Measurements from ENCODE around the gene UBE2N.

The UBE2N gene

DNA sequence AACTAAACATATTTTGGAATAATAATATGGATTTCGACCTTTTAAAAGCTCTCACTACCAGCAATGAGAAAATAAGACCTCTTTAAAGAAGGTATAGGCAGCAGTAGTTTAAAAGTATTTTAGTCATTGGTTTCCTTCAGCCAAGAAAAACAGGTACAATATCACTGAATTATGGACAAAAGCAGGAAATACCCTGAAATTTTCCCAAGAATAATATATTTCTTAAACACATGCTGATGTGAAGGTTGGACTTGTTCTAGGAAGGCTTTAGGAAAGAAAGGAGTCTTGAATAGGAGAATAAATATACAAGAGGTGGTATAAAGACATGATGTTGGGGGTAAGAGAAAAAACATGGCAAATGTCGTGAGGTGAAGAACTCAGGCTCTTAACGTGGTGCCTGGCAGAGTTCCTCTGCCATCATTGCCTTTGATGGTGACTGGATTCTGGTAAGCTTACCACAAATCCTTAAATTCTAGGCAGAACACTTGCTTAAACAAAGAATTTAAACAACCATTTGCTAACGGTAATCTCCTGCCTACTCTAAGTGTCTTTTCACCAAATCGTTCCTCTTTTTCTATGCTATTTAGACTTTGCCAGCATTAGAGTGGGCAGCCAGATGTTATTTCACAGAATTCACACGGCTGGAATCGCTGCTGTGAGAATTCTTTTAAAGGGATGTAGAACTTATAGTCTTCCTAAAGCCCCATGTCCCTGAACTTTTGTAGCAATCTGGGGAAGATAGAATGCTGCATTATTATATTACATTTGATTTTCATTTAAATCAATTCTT, 75.9 kb downstream of the UBE2N start:
- H3K4me1 ChIP-seq (ENCODE audit: control insufficient read depth, insufficient read depth, low read length), result no peaks in the 10 kb centered on the region
- H3K9me3 ChIP-seq (ENCODE audit: control insufficient read depth in 2 of 2, low read length in 2 of 2), result no peaks in the 10 kb centered on the region
- no peak overlapping the region for H3K4me3 ChIP-seq (ENCODE audit: low read length in 2 of 2)
- no peaks in the 10 kb centered on the region for H3K36me3 ChIP-seq (ENCODE audit: control insufficient read depth in 2 of 2, insufficient read depth in 2 of 2, low read length in 2 of 2)
- H3K27ac ChIP-seq (ENCODE audit: low read length), result no peak overlapping the region
- H3K27me3 ChIP-seq (ENCODE audit: control insufficient read depth in 1 of 2, insufficient read depth in 2 of 2, low read length in 2 of 2), result no peaks in the 10 kb centered on the region
- H3K9ac ChIP-seq (ENCODE audit: low read length in 2 of 2), result no peak overlapping the region

DNA sequence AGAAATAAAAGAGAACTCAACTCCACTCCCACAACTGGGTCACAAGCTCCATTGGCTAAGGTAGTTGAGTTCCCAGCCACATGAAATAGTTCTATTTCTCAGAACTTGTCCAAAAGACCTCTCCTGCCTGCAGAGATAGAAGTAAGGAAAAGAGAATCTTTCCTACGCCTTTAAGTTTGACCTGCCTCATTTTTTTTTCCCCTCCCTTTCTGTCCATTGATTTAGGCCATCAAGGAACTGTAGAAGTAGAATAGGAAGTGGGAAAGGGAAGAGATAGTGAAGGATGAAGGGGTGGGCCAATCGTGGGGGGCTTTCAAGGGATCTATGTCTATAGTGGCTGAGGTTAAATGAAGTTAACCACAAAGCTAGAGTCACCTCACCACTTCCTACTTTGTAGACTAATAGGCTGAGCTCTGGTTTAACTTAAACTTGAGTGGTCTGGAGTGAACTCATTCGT, 77.9 kb downstream of the UBE2N start:
- Histone ChIP-seq H3K4me3 (ENCODE audit: low read length in 2 of 2) (no peak overlapping the region), H3K27me3 (ENCODE audit: control insufficient read depth in 1 of 2, insufficient read depth in 2 of 2, low read length in 2 of 2) (no peaks in the 10 kb centered on the region), H3K27ac (ENCODE audit: low read length) (no peak overlapping the region), H3K36me3 (ENCODE audit: control insufficient read depth in 2 of 2, insufficient read depth in 2 of 2, low read length in 2 of 2) (no peaks in the 10 kb centered on the region), H3K9ac (ENCODE audit: low read length in 2 of 2) (no peak overlapping the region), H3K4me1 (ENCODE audit: control insufficient read depth, insufficient read depth, low read length) (no peaks in the 10 kb centered on the region), H3K9me3 (ENCODE audit: control insufficient read depth in 2 of 2, low read length in 2 of 2) (no peaks in the 10 kb centered on the region)

DNA sequence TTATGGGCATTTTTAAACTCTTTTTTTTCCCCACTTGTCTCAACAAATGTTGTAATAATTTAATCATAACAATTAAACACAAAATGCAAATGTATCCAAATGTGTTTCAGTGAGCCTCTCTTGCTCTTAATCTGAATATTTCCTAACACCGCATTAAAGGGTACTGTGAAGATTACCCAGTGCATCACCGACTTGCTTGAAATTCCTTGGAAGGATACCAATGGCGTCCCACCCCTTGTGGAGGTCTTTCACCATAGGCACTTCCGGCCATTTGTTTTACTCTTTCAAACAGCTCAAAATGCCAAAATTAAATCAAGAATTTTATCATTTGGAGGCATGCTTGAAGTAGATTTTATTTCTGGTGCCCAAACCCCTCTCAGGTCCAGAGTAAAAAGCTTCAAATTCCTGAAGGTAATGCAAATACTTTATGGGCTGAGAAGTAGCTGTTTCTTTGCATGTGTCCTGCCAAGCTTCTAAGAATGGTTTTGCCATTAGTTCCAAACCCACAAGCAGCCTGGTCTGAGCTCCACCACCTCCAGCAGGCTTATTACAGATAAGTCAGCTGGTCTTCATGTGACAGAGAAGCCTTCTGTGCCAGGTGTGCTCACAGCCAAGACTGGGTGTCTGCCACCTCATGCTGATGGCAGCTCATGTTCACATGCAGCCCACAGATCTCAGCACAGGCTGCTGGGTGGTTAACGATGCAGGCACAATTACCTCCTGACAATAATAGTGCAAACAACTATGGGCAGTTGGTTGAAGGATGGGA, 80.4 kb downstream of the UBE2N start:
- H3K4me1 ChIP-seq (ENCODE audit: control insufficient read depth, insufficient read depth, low read length), result no peaks in the 10 kb centered on the region
- no peak overlapping the region for H3K4me3 ChIP-seq (ENCODE audit: low read length in 2 of 2)
- no peaks in the 10 kb centered on the region for H3K27me3 ChIP-seq (ENCODE audit: control insufficient read depth in 1 of 2, insufficient read depth in 2 of 2, low read length in 2 of 2)
- no peaks in the 10 kb centered on the region for H3K36me3 ChIP-seq (ENCODE audit: control insufficient read depth in 2 of 2, insufficient read depth in 2 of 2, low read length in 2 of 2)
- H3K9ac ChIP-seq (ENCODE audit: low read length in 2 of 2), result no peak overlapping the region
- H3K27ac ChIP-seq (ENCODE audit: low read length), result no peak overlapping the region
- no peaks in the 10 kb centered on the region for H3K9me3 ChIP-seq (ENCODE audit: control insufficient read depth in 2 of 2, low read length in 2 of 2)

DNA sequence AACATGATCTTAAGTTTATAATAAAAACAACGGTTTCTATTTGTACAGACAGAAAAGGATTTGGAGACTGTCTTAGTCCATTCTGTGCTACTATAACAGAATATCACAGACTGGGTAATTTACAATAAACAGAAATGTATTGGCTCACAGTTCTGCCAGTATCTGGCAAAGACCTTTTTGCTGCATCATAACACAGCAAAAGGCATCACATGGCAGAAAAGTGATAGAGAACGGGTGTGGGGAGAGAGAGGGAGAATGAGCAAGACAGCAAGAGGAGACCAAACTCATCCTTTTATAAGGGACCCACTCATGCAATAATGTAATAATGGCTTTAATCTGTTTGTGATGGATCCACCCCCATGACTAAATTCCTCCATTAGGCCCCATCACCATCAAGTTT, 81.1 kb downstream of the UBE2N start:
- no peak overlapping the region for H3K9ac ChIP-seq (ENCODE audit: low read length in 2 of 2)
- no peaks in the 10 kb centered on the region for H3K36me3 ChIP-seq (ENCODE audit: control insufficient read depth in 2 of 2, insufficient read depth in 2 of 2, low read length in 2 of 2)
- H3K4me3 ChIP-seq (ENCODE audit: low read length in 2 of 2), result no peak overlapping the region
- H3K27me3 ChIP-seq (ENCODE audit: control insufficient read depth in 1 of 2, insufficient read depth in 2 of 2, low read length in 2 of 2), result no peaks in the 10 kb centered on the region
- H3K4me1 ChIP-seq (ENCODE audit: control insufficient read depth, insufficient read depth, low read length), result no peaks in the 10 kb centered on the region
- H3K9me3 ChIP-seq (ENCODE audit: control insufficient read depth in 2 of 2, low read length in 2 of 2), result no peaks in the 10 kb centered on the region
- no peak overlapping the region for H3K27ac ChIP-seq (ENCODE audit: low read length)

DNA sequence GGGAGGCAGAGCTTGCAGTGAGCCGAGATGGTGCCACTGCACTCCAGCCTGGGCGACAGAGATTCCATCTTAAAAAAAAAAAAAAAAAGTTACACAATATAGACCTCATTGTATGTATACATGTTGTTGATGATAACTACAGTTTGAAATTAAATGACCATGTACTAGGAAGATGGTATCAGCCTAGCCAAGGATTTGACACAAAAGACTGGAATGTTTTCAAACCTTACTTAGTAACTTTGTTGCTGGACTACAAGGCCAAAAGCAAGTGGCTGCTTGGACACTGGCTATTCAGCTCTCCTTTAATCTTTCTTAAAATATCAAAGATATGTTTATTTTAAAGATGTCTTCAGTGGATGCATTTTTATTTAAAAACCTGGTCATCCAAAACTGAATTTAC, 82.9 kb downstream of the UBE2N start:
- Histone ChIP-seq H3K27me3 (ENCODE audit: control insufficient read depth in 1 of 2, insufficient read depth in 2 of 2, low read length in 2 of 2) (no peaks in the 10 kb centered on the region), H3K27ac (ENCODE audit: low read length) (no peak overlapping the region), H3K9me3 (ENCODE audit: control insufficient read depth in 2 of 2, low read length in 2 of 2) (no peaks in the 10 kb centered on the region), H3K9ac (ENCODE audit: low read length in 2 of 2) (no peak overlapping the region), H3K4me1 (ENCODE audit: control insufficient read depth, insufficient read depth, low read length) (no peaks in the 10 kb centered on the region), H3K4me3 (ENCODE audit: low read length in 2 of 2) (no peak overlapping the region), H3K36me3 (ENCODE audit: control insufficient read depth in 2 of 2, insufficient read depth in 2 of 2, low read length in 2 of 2) (no peaks in the 10 kb centered on the region)

DNA sequence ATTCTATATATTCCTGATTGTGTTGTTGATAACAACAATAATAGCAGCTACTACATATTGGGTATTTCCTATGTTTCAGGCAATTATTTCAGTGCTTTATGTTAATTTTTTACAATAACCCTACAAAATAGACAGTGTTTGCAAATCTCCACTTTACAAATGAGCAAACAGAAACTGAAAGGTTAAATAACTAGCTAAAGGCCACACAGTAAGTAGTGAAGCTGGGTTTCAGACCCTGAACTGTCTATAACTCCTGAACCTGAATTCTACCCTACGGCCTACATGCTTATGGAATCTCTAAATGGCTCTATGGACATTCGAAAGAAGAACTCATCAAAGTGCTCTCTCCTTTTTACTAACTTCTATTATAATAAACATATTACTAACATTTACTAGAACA, 83.7 kb downstream of the UBE2N start:
- H3K27ac ChIP-seq (ENCODE audit: low read length), result no peak overlapping the region
- no peak overlapping the region for H3K9ac ChIP-seq (ENCODE audit: low read length in 2 of 2)
- no peak overlapping the region for H3K4me3 ChIP-seq (ENCODE audit: low read length in 2 of 2)
- no peaks in the 10 kb centered on the region for H3K36me3 ChIP-seq (ENCODE audit: control insufficient read depth in 2 of 2, insufficient read depth in 2 of 2, low read length in 2 of 2)
- H3K4me1 ChIP-seq (ENCODE audit: control insufficient read depth, insufficient read depth, low read length), result no peaks in the 10 kb centered on the region
- no peaks in the 10 kb centered on the region for H3K9me3 ChIP-seq (ENCODE audit: control insufficient read depth in 2 of 2, low read length in 2 of 2)
- H3K27me3 ChIP-seq (ENCODE audit: control insufficient read depth in 1 of 2, insufficient read depth in 2 of 2, low read length in 2 of 2), result no peaks in the 10 kb centered on the region

DNA sequence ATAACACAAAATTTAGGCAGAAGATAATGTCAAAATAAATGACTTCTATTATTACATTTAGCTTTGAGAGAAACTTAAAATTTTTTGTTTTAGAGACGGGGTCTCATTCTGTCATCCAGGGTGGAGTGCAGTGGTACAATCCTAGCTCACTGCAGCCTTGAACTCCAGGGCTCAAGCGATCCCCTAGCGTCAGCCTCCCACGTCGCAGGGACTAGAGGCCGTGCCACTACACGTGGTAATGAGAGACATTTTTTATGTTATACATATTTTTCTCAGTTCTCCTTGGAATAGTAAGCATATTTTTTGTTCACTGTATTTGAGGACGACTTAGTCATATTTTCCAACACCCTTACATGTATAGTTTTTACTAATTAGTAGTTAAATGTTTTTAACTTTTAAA, 85.5 kb downstream of the UBE2N start:
- Histone ChIP-seq H3K9ac (ENCODE audit: low read length in 2 of 2) (no peak overlapping the region), H3K9me3 (ENCODE audit: control insufficient read depth in 2 of 2, low read length in 2 of 2) (no peaks in the 10 kb centered on the region), H3K36me3 (ENCODE audit: control insufficient read depth in 2 of 2, insufficient read depth in 2 of 2, low read length in 2 of 2) (no peaks in the 10 kb centered on the region), H3K4me3 (ENCODE audit: low read length in 2 of 2) (no peak overlapping the region), H3K27me3 (ENCODE audit: control insufficient read depth in 1 of 2, insufficient read depth in 2 of 2, low read length in 2 of 2) (no peaks in the 10 kb centered on the region), H3K4me1 (ENCODE audit: control insufficient read depth, insufficient read depth, low read length) (no peaks in the 10 kb centered on the region), H3K27ac (ENCODE audit: low read length) (no peak overlapping the region)

Data from stomach smooth muscle (tissue), 2 donors.